Ovary (tissue), 9 donors: Measurements from ENCODE around the gene SLC22A12. TPM values are rescaled to one million over a fixed set of nuclear protein-coding genes. Genes with fewer than 3 reads are reported as not detected.

Experiments used
- DNase-seq, 5 donors: peaks; one replicate each; pipeline ENCODE4 v3.0.0-alpha.2; 2019 to 2020
- H3K27ac ChIP-seq, 2 donors: fragments of 200-600 bp; one replicate each; pipeline versions ENCODE4 v1.5.1 to v1.8.0; 2019 to 2022
- H3K27me3 ChIP-seq: fragments of 200-600 bp; one replicate; pipeline ENCODE4 v1.8.0; 2022
- H3K36me3 ChIP-seq: fragments of 200-600 bp; sonication (generic); one replicate; pipeline ENCODE4 v1.5.1; 2019
- H3K4me1 ChIP-seq: one replicate; pipeline ENCODE4 v1.8.1; 2013; ENCODE audit warnings: mild to moderate bottlenecking, moderate library complexity; ENCODE audit not compliant: insufficient read depth
- H3K4me3 ChIP-seq: fragments of 200-600 bp; sonication (generic); one replicate; pipeline ENCODE4 v1.5.1; 2017
- H3K9me3 ChIP-seq, 2 donors: fragments of 200-600 bp in 1 of 2; sonication (generic) in 1 of 2; one replicate each; pipeline versions ENCODE4 v1.5.1 to v1.8.1; 2013 to 2019; ENCODE audit warnings: mild to moderate bottlenecking in 1 of 2, moderate library complexity in 1 of 2
- EP300 ChIP-seq: sonication (generic); formaldehyde crosslinking; IDR thresholded peaks from one replicate; pipeline ENCODE4 v1.6.1; 2017; ENCODE audit warnings: antibody characterized with exemption
- POLR2A ChIP-seq: fragments of 450-650 bp; IDR thresholded peaks from one replicate; pipeline ENCODE4 v1.6.1; 2017; ENCODE audit warnings: antibody characterized with exemption, mild to moderate bottlenecking, moderate library complexity
- WGBS, 3 donors: extraction: QIAGEN DNeasy Blood & Tissue Kit in 1 of 3; methylation state at CpG; one replicate each; pipeline versions ENCODE4 v1.1.5 to v1.1.7; 2013 to 2017; 5-methylcytosine and 5-hydroxymethylcytosine counted together
- intact Hi-C, 4 donors: fragments of 100-400 bp; cut with DNase I; formaldehyde crosslinking; loops; one replicate each; pipeline versions ENCODE4 v1.11.0 to v1.15.1; 2022 to 2023
- polyA plus RNA-seq, 2 donors: library from polyadenylated mRNA; stranded (reverse); fragments of 200-250 nt in 1 of 2; fragments of 350-450 nt in 1 of 2; fragmentation: Illumina TruSeq in 1 of 2; extraction: RNeasy Lipid Tissue Mini Kit (QIAGEN cat#74804) in 1 of 2; gene quantifications; one replicate each; pipeline ENCODE4 v1.2.3, GENCODE V29; 2013 to 2014
- total RNA-seq, 7 donors: library from RNA; depleted of rRNA in 2 of 7; stranded (reverse); fragments of >200 nt in 2 of 7; fragmentation: NEBNext Ultra II Directional in 3 of 7; extraction: Animal tissue kit (Norgen Biotek cat#: 25700) in 3 of 7; gene quantifications; one replicate each; pipeline versions ENCODE4 v1.1.0 to v1.2.4, GENCODE V29; 2016 to 2023
- TF ChIP-seq, protein P1 (sequence below), 3 donors: fragments of 450-650 bp in 2 of 3; fragments of 200-600 bp in 1 of 3; IDR thresholded peaks; one replicate each; pipeline versions ENCODE4 v1.5.1 to v1.8.0; 2016 to 2022; ENCODE audit warnings: antibody characterized with exemption in 3 of 3, mild to moderate bottlenecking in 1 of 3
- donor health status: DM: no; HTN: no; CAD: no; lungs with moderate emphysema.
- donor health status: DM: no; HTN: no; CAD: no.
- donor health status: Bipolar disorder and iron deficiency.
- donor health status: DM: yes; HTN: yes; CAD: no.
- donor health status: DM: no; HTN: no; CAD: no.
- donor health status: DM: yes; HTN: yes; CAD: no.

Gene SLC22A12
- total and polyA plus RNA-seq, 9 donors, result not detected

GRCh38 chr11:64586366-64586765 is 4.7 kb upstream of the SLC22A12 start:
- DNase-seq, result no peak
- no peaks in the 10 kb centered on the region for H3K27me3 ChIP-seq
- no peaks in the 10 kb centered on the region for H3K9me3 ChIP-seq
- TF ChIP-seq POLR2A, result no peak
- TF ChIP-seq, protein P1, sequence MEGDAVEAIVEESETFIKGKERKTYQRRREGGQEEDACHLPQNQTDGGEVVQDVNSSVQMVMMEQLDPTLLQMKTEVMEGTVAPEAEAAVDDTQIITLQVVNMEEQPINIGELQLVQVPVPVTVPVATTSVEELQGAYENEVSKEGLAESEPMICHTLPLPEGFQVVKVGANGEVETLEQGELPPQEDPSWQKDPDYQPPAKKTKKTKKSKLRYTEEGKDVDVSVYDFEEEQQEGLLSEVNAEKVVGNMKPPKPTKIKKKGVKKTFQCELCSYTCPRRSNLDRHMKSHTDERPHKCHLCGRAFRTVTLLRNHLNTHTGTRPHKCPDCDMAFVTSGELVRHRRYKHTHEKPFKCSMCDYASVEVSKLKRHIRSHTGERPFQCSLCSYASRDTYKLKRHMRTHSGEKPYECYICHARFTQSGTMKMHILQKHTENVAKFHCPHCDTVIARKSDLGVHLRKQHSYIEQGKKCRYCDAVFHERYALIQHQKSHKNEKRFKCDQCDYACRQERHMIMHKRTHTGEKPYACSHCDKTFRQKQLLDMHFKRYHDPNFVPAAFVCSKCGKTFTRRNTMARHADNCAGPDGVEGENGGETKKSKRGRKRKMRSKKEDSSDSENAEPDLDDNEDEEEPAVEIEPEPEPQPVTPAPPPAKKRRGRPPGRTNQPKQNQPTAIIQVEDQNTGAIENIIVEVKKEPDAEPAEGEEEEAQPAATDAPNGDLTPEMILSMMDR (IDR thresholded peaks at IDR 0.05), result no peak
- no peak for TF ChIP-seq EP300
- H3K4me1 ChIP-seq, result no peaks in the 10 kb centered on the region
- intact Hi-C loops, result no loop called here
- H3K27ac ChIP-seq, result no peak overlapping the region
- no peaks in the 10 kb centered on the region for H3K36me3 ChIP-seq
- no peak overlapping the region for H3K4me3 ChIP-seq

GRCh38 chr11:64588701-64589100 is 2.3 kb upstream of the SLC22A12 start:
- intact Hi-C loops, result no loop called here
- no peaks in the 10 kb centered on the region for H3K9me3 ChIP-seq
- H3K27me3 ChIP-seq, result no peaks in the 10 kb centered on the region
- no peaks in the 10 kb centered on the region for H3K36me3 ChIP-seq
- WGBS, 3 donors, result 89 to 94% (median 92%) methylated on average over 2 of the region's 2 CpGs
- no peaks in the 10 kb centered on the region for H3K4me1 ChIP-seq
- H3K4me3 ChIP-seq, result no peak overlapping the region
- H3K27ac ChIP-seq, result no peak overlapping the region
- no peak for DNase-seq
- no peak for TF ChIP-seq POLR2A

DNA sequence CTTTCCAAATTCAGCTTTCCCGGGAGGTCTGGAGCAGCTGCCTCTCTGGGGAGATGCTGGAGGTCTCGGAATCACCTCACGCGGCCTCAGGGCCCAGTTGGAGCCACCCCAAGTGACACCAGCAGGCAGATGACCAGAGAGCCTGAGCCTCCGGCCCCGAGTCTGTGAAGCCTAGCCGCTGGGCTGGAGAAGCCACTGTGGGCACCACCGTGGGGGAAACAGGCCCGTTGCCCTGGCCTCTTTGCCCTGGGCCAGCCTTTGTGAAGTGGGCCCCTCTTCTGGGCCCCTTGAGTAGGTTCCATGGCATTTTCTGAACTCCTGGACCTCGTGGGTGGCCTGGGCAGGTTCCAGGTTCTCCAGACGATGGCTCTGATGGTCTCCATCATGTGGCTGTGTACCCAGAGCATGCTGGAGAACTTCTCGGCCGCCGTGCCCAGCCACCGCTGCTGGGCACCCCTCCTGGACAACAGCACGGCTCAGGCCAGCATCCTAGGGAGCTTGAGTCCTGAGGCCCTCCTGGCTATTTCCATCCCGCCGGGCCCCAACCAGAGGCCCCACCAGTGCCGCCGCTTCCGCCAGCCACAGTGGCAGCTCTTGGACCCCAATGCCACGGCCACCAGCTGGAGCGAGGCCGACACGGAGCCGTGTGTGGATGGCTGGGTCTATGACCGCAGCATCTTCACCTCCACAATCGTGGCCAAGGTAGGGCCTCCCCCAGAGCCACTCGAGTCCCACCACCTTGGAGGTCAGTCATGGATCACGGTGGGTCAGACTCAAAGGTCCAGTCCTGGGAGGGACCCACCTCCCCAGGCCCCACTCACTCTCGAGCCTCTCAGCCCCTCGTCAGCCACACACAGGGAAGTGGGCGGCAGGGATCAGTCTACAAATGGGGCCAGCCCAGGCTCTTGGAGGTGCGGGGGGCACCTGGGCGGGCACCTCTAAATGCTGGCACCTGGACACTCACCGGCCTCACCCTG is 525 bp downstream of the SLC22A12 start:
- Histone ChIP-seq H3K9me3 (no peaks in the 10 kb centered on the region), H3K36me3 (no peaks in the 10 kb centered on the region), H3K4me1 (no peaks in the 10 kb centered on the region), H3K27me3 (no peaks in the 10 kb centered on the region), H3K4me3 (no peak overlapping the region), H3K27ac (no peak overlapping the region)
- WGBS, 3 donors, result 82 to 86% (median 84%) methylated on average over 25 to 36 of the region's 36 CpGs
- TF ChIP-seq POLR2A (no peak), EP300 (no peak)
- TF ChIP-seq, protein P1 (IDR thresholded peaks at IDR 0.05), result no peak
- intact Hi-C loops, result no loop called here
- peak in 2 of 5 donors; percentile 12 to 22 for DNase-seq

GRCh38 chr11:64592234-64592615 is 1.2 kb downstream of the SLC22A12 start:
- no peak overlapping the region for H3K27ac ChIP-seq
- peak in 2 of 5 donors; percentile 0 to 13 for DNase-seq
- no peaks in the 10 kb centered on the region for H3K36me3 ChIP-seq
- TF ChIP-seq, protein P1 (IDR thresholded peaks at IDR 0.05), result no peak
- TF ChIP-seq POLR2A (no peak), EP300 (no peak)
- no peak overlapping the region for H3K4me3 ChIP-seq
- H3K27me3 ChIP-seq, result no peaks in the 10 kb centered on the region
- H3K4me1 ChIP-seq, result no peaks in the 10 kb centered on the region
- 83 to 92% (median 86%) methylated on average over 3 of the region's 3 CpGs for WGBS, 3 donors
- intact Hi-C loops, result no loop called here
- no peaks in the 10 kb centered on the region for H3K9me3 ChIP-seq

- Histone ChIP-seq H3K36me3 (no peaks in the 10 kb centered on the region), H3K4me1 (no peaks in the 10 kb centered on the region), H3K27me3 (no peaks in the 10 kb centered on the region), H3K27ac (no peak overlapping the region), H3K4me3 (no peak overlapping the region), H3K9me3 (no peaks in the 10 kb centered on the region)
- WGBS, 3 donors, result 86 to 90% (median 87%) methylated on average over 7 to 9 of the region's 9 CpGs
- no peak for TF ChIP-seq POLR2A
- TF ChIP-seq, protein P1 (IDR thresholded peaks at IDR 0.05), result no peak
- TF ChIP-seq EP300, result no peak
- DNase-seq, result peak in 2 of 5 donors; percentile 1 to 23
- intact Hi-C loops, result no loop called here
These were observed 1.6 kb downstream of the SLC22A12 start for GRCh38 chr11:64592656-64593055.
